ENCODE data around the gene NLRX1.
"Not testable (repeated sequence)": the region's sequence is repeated elsewhere in the genome, so short reads cannot be mapped to it uniquely, and the experiment has no call there.

The NLRX1 gene

DNA sequence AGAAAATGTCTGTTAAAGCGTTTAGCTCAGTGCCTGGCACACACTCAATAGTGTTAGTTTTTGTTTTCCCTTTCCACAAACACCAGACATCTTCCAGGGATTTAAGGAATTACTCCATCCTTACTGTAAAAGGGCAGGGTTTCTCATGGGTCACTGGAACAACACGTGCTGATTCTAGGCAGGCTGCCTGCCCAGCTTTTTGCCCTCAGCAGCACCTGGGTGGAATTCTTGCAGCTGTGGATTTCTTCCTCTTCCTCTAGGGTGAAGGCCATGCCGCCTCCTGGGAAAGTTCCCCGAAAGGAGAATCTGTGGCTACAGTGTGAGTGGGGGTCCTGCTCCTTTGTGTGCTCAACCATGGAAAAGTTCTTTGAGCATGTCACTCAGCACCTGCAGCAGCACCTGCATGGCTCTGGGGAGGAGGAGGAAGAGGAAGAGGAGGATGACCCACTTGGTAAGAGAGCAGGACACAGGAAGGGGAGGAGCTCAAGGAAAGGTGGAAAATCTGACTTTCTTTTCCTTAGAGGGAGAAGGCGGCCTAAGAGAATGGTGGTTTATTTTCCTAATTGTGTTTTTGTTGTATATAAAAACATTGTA, 41.8 kb upstream of the NLRX1 start:
- no peak for TF ChIP-seq CTCF (IDR thresholded peaks at IDR 0.05; ENCODE audit: control insufficient read depth, extremely low read depth, insufficient read depth)
- no peak for DNase-seq (ENCODE audit: low read depth)

DNA sequence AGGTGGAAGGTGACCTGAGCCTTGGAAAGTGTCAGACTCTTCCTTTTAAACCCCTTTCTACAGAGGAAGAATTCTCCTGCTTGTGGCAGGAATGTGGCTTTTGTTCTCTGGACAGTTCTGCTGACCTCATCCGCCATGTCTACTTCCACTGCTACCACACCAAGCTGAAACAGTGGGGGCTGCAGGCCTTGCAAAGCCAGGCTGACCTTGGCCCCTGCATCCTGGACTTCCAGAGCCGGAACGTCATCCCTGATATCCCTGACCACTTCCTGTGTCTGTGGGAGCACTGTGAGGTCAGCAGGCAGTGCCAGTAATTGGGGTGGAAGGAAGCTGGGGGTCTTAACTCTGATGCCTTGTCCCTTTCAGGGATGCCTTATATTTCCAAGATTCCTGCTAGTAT, 37.9 kb upstream of the NLRX1 start:
- no peak for DNase-seq (ENCODE audit: low read depth)
- no peak for TF ChIP-seq CTCF (IDR thresholded peaks at IDR 0.05; ENCODE audit: control insufficient read depth, extremely low read depth, insufficient read depth)
- no peak overlapping the region for H3K4me3 ChIP-seq (ENCODE audit: low read depth, low read length)

More for the DNA sequence above, 41.8 kb upstream of the NLRX1 start:
- no peak overlapping the region for H3K4me3 ChIP-seq (ENCODE audit: low read depth, low read length)

DNA sequence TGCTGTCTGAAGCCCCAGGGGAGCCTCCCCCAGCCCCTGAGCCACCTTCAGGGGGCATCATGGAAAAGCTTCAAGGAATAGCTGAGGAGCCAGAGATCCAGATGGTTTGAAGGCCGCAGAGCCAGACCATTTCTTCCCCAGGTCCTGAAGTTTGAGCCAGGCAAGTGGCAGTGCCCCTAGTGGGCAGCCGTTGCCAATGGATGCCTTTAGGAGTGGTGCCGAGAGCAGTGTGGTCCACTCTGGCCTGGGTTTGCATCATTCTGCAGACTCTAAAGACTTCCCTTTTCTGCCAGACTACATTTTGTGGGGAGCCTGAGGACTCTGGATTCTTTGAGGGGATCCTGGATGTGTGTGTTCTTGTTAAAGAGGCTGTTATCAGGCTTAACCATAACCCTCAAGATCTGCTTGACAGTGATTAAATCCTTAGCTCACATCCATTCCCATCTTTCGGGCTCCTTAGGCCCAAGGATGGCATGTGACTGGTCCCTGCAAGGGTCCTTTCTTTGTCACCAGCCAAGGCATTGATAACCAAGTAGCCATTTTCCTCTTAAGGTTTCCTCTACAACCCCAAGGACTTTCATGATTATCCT, 34.0 kb upstream of the NLRX1 start:
- no peak overlapping the region for H3K4me3 ChIP-seq (ENCODE audit: low read depth, low read length)
- peak; percentile 46 for TF ChIP-seq CTCF (IDR thresholded peaks at IDR 0.05; ENCODE audit: control insufficient read depth, extremely low read depth, insufficient read depth)
- no peak for DNase-seq (ENCODE audit: low read depth)

DNA sequence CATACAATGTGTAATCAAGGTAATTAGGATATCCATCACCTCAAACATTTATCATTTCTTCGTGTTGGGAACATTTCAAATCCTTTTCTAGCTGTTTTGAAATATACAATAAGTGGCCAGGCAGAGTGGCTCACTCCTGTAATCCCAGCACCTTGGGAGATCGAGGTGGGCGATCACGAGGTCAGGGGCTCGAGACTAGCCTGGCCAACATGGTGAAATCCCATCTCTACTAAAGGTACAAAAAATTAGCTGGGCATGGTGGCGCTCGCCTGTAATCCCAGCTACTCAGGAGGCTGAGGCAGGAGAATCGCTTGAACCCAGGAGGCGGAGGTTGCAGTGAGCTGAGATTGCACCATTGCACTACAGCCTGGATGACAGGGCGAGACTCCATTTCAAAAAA, 29.2 kb upstream of the NLRX1 start:
- DNase-seq (ENCODE audit: low read depth); H3K4me3 ChIP-seq (ENCODE audit: low read depth, low read length): not testable (repeated sequence)

DNA sequence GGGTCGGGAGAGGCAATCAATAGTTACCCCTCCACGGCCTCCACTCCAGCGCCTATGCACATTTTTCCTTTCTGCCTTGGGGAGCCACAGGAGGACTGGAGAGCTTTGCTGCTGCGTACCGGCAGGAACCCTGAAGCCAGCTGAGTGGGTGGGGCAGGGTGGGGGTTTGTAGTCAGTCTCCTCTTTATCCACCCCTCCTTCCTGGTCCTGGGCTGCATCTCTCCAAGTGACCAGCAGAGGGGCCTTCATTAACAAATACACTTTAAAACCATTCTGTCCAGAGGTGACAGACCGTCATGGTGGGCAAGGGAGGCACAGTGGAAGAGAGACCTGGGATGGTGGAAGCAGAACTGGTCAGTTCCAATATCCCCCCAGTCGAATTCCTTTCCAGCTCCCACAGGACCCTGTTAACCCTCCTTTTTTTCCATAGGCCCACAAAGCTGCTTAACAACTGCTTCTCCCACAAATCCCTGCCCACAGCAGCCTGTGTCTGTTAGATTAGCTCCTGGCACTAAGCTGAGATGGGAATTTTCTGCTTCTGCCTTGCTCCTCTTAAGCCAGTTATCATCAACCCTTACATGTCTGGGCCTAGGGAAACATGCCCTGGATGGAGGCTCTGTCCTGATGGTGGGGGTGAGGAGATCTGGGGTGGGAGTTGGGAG, 23.6 kb upstream of the NLRX1 start:
- TF ChIP-seq CTCF (IDR thresholded peaks at IDR 0.05; ENCODE audit: control insufficient read depth, extremely low read depth, insufficient read depth): peak; percentile 63
- no peak for DNase-seq (ENCODE audit: low read depth)
- no peak overlapping the region for H3K4me3 ChIP-seq (ENCODE audit: low read depth, low read length)

GRCh38 chr11:119145551-119145950, 23.0 kb upstream of the NLRX1 start:
- DNase-seq (ENCODE audit: low read depth): no peak
- H3K4me3 ChIP-seq (ENCODE audit: low read depth, low read length): no peak overlapping the region
- TF ChIP-seq CTCF (IDR thresholded peaks at IDR 0.05; ENCODE audit: control insufficient read depth, extremely low read depth, insufficient read depth): no peak

DNA sequence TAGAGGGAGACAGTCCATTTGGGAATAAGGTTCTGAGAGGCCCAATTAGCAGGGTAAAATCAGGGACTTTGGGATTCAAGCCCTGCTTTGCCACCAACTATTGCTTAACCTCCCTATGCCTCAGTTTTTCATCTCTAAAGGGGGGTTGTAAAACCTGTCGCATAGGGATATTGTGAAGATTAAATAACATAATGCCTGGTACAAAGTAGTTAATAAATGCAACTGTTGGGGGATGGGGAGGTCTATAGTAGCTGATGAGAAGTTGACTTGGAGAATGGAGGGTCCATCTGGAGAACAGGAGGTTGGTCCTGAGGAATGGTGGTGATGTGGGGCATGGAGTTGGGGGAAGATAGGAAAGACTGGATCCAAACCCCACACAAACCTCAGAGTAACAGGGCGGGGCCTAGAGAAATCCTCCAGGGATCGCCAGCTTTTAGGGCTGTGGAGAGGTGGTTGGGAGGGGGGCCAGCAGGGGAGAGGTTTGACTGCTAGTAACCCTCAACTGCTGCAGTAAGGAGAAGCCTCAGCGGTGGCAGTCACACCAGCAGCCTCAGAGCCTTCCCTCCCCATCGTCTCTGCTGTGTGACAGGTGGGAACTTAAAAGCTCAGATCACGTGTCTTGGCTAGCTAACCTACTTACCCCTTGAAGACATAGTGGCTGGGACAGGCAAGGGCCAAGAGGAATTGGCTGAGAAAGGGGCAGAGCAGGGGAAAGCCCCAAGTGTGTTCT, 20.8 kb upstream of the NLRX1 start:
- no peak for DNase-seq (ENCODE audit: low read depth)
- H3K4me3 ChIP-seq (ENCODE audit: low read depth, low read length): no peak overlapping the region
- no peak for TF ChIP-seq CTCF (IDR thresholded peaks at IDR 0.05; ENCODE audit: control insufficient read depth, extremely low read depth, insufficient read depth)

All from LNCaP clone FGC (cell line).